ENCODE results near the gene IKZF2.

IKZF2 gene

DNA sequence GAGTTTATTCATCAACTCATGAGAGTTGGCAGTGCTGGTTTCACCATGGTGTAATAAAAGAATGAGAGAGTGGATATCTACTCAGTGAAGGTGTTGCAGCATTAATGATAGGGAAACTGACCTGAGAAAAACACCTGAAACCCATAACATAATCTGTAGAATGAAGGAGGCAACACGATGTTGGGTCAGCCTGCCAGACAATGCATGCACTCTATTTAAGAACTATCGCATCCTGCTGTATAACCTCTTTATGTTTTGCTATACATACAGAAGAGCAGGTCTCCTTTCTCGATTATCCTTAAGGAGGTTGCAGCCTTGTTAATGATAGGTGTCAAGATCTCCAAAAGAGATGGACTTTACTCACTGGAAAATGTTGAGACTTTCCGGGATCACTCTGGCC is 65.9 kb downstream of the IKZF2 start:
- no peaks in the 10 kb centered on the region for H3K36me3 ChIP-seq (ENCODE audit: control insufficient read depth in 1 of 2, insufficient read depth in 2 of 2, low read length in 2 of 2)
- peaks cover 6 to 9% of the 10 kb centered on the region in 2 donors for H3K4me1 ChIP-seq (ENCODE audit: control insufficient read depth in 1 of 2, insufficient read depth in 2 of 2, low read length in 2 of 2)
- no peak overlapping the region for H3K9ac ChIP-seq (ENCODE audit: low read depth in 1 of 2, low read length in 2 of 2)
- H3K9me3 ChIP-seq (ENCODE audit: control insufficient read depth in 1 of 2, low read length in 2 of 2), result no peaks in the 10 kb centered on the region
- no peak overlapping the region for H3K4me3 ChIP-seq (ENCODE audit: low read depth in 1 of 2, low read length in 2 of 2)
- no peaks in the 10 kb centered on the region for H3K27me3 ChIP-seq (ENCODE audit: control insufficient read depth in 1 of 2, insufficient read depth in 2 of 2, low read length in 2 of 2)
- no peak overlapping the region for H3K27ac ChIP-seq (ENCODE audit: low read depth, low read length)

DNA sequence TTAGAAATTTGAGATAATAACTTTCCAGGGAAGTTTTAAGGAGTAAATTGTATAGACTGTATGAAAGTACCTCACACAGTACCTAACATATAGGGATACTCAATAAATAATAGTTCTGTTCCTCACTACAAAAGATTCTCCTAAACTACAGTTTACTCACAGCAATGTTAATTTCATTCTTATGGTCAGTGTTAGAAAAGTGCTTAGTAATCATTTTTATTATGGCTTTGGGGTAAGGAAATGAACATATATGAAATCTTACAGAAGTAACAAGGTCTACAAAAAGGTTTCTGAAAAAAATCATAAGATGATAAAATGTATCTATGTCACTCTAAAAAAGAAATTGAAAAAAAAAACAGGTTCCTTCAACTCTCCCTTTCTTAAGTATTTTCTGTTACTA is 67.2 kb downstream of the IKZF2 start:
- Histone ChIP-seq H3K9ac (ENCODE audit: low read depth in 1 of 2, low read length in 2 of 2) (no peak overlapping the region), H3K9me3 (ENCODE audit: control insufficient read depth in 1 of 2, low read length in 2 of 2) (no peaks in the 10 kb centered on the region), H3K4me1 (ENCODE audit: control insufficient read depth in 1 of 2, insufficient read depth in 2 of 2, low read length in 2 of 2) (peaks cover 6 to 9% of the 10 kb centered on the region in 2 donors), H3K36me3 (ENCODE audit: control insufficient read depth in 1 of 2, insufficient read depth in 2 of 2, low read length in 2 of 2) (no peaks in the 10 kb centered on the region), H3K27ac (ENCODE audit: low read depth, low read length) (no peak overlapping the region), H3K4me3 (ENCODE audit: low read depth in 1 of 2, low read length in 2 of 2) (no peak overlapping the region), H3K27me3 (ENCODE audit: control insufficient read depth in 1 of 2, insufficient read depth in 2 of 2, low read length in 2 of 2) (no peaks in the 10 kb centered on the region)

DNA sequence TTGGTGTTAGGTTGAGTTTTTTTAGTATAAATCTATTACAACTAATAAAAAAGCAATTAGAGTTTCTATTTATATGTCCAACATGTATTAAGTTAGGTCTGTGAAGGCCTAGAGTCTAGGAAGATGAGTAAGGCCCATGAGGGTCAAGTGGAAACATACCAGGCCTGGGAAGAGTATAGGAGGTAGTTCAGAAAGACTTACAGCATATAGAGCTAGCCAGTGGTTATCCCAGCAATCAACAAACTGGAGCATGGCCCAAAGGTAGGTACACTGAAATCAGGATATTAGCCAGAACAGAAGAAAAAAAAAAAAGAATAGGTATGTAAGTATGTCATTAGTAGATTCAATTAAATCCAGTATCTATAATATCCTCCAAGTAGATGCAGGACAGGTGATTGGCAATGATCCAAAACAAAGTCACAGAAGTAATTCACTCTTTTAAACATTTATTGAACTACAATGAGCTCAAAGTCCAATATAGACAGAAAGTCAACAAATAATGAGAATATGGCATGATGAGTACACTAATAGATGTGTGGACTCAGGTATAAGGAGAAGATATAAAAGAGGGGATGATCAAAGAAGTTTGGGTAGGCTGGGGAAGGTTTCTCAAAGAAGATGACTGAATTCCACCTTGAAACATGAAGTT is 70.3 kb downstream of the IKZF2 start:
- Histone ChIP-seq H3K27me3 (ENCODE audit: control insufficient read depth in 1 of 2, insufficient read depth in 2 of 2, low read length in 2 of 2) (no peaks in the 10 kb centered on the region), H3K4me3 (ENCODE audit: low read depth in 1 of 2, low read length in 2 of 2) (no peak overlapping the region), H3K36me3 (ENCODE audit: control insufficient read depth in 1 of 2, insufficient read depth in 2 of 2, low read length in 2 of 2) (no peaks in the 10 kb centered on the region), H3K4me1 (ENCODE audit: control insufficient read depth in 1 of 2, insufficient read depth in 2 of 2, low read length in 2 of 2) (peaks cover 6 to 9% of the 10 kb centered on the region in 2 donors), H3K9me3 (ENCODE audit: control insufficient read depth in 1 of 2, low read length in 2 of 2) (no peaks in the 10 kb centered on the region), H3K27ac (ENCODE audit: low read depth, low read length) (no peak overlapping the region), H3K9ac (ENCODE audit: low read depth in 1 of 2, low read length in 2 of 2) (no peak overlapping the region)

DNA sequence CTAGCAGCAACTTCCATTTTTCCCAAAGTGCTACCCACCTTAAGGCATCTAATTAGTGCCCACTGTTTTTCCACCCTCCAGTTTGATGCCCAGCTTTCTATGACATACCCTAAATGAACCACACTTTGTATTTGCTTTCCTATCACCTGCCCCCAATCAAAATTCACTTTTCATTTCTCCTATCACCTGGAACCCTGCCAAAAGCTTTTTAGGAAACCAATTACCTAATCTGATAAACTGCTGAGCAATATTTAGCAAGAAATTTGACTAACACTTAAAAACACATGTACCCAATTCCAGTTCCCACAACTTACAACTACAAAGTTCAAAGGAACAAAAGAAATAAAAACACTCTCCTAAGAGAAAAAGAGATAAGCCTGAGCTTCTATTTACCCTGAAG is 71.7 kb downstream of the IKZF2 start:
- no peak overlapping the region for H3K4me3 ChIP-seq (ENCODE audit: low read depth in 1 of 2, low read length in 2 of 2)
- H3K27ac ChIP-seq (ENCODE audit: low read depth, low read length), result no peak overlapping the region
- H3K4me1 ChIP-seq (ENCODE audit: control insufficient read depth in 1 of 2, insufficient read depth in 2 of 2, low read length in 2 of 2), result peaks cover 4 to 6% of the 10 kb centered on the region in 2 donors
- H3K36me3 ChIP-seq (ENCODE audit: control insufficient read depth in 1 of 2, insufficient read depth in 2 of 2, low read length in 2 of 2), result no peaks in the 10 kb centered on the region
- no peaks in the 10 kb centered on the region for H3K27me3 ChIP-seq (ENCODE audit: control insufficient read depth in 1 of 2, insufficient read depth in 2 of 2, low read length in 2 of 2)
- H3K9me3 ChIP-seq (ENCODE audit: control insufficient read depth in 1 of 2, low read length in 2 of 2), result no peaks in the 10 kb centered on the region
- H3K9ac ChIP-seq (ENCODE audit: low read depth in 1 of 2, low read length in 2 of 2), result no peak overlapping the region

DNA sequence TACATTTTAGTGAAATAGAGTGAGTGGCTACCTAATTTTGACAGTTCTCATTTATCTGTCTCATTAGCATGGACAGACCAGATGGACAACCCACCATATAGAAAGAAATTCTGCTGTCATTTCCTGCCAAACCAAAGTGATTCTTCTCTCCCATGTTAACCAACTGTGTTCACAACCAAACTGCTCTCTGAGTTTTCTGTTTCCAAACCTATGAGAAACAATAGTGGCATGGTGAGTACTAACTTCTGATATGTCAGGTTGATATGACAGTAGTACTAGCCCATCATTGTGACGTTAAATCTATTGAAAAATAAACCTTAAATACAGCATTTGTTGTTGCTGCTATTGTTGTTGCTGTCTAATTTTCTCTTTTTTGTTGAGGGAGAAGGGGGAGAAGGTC is 72.7 kb downstream of the IKZF2 start:
- Histone ChIP-seq H3K9me3 (ENCODE audit: control insufficient read depth in 1 of 2, low read length in 2 of 2) (no peaks in the 10 kb centered on the region), H3K27ac (ENCODE audit: low read depth, low read length) (no peak overlapping the region), H3K36me3 (ENCODE audit: control insufficient read depth in 1 of 2, insufficient read depth in 2 of 2, low read length in 2 of 2) (no peaks in the 10 kb centered on the region), H3K4me1 (ENCODE audit: control insufficient read depth in 1 of 2, insufficient read depth in 2 of 2, low read length in 2 of 2) (peaks cover 4 to 6% of the 10 kb centered on the region in 2 donors), H3K4me3 (ENCODE audit: low read depth in 1 of 2, low read length in 2 of 2) (no peak overlapping the region), H3K27me3 (ENCODE audit: control insufficient read depth in 1 of 2, insufficient read depth in 2 of 2, low read length in 2 of 2) (no peaks in the 10 kb centered on the region), H3K9ac (ENCODE audit: low read depth in 1 of 2, low read length in 2 of 2) (no peak overlapping the region)

DNA sequence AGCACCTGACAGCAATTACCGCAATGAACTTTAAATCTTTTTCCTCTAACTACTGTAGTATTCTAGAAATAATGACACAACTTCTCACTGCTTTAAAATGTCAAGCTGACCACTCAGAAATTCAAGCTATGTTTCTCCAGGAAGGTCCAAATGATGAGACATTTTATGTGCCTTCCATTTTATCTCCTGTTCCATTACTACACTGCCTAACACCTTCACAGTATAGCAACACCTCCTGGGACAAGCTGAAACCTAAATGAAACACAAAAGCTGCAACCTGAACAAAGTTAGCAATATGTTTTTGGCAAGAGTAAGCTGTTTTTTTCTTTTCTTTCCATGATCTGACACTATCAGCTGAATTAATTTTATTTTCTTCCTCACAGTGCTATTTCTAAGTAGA is 81.9 kb downstream of the IKZF2 start:
- H3K27ac ChIP-seq (ENCODE audit: low read depth, low read length), result no peak overlapping the region
- H3K4me1 ChIP-seq (ENCODE audit: control insufficient read depth in 1 of 2, insufficient read depth in 2 of 2, low read length in 2 of 2), result peaks cover 0 to 8% of the 10 kb centered on the region in 2 donors
- no peak overlapping the region for H3K4me3 ChIP-seq (ENCODE audit: low read depth in 1 of 2, low read length in 2 of 2)

DNA sequence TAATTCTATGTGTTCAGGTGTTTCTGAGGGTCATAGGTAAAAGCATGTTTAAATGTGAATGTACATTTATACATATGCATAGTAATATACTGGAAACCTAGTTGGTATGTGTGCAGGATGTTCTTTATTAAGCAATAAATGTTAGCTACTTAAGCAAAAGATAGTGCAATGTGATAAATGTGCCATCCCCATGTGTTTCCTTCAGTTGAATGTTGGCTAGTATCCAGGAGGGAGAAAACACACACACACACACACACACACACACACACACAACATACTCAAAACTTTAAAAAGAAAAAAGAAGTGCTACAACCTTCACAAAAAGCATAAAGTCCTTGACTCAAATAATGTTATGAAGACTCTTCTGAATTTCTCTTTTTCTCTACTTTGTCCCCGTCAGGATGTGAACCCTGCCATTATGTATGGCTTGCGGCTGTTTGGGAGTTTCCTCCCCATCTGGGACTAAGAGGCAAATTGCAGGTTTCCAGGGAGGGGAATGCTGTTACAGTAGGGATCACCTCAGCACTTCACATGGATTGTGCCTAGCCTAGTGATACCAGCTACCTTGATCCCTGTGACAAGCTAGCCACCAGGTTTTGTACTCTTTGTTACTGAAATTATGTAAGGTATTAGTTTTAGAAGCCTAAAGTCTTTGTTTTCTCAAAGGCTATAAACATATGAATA is 82.6 kb downstream of the IKZF2 start:
- peaks cover 0 to 8% of the 10 kb centered on the region in 2 donors for H3K4me1 ChIP-seq (ENCODE audit: control insufficient read depth in 1 of 2, insufficient read depth in 2 of 2, low read length in 2 of 2)
- no peaks in the 10 kb centered on the region for H3K27me3 ChIP-seq (ENCODE audit: control insufficient read depth in 1 of 2, insufficient read depth in 2 of 2, low read length in 2 of 2)
- no peaks in the 10 kb centered on the region for H3K9me3 ChIP-seq (ENCODE audit: control insufficient read depth in 1 of 2, low read length in 2 of 2)
- no peaks in the 10 kb centered on the region for H3K36me3 ChIP-seq (ENCODE audit: control insufficient read depth in 1 of 2, insufficient read depth in 2 of 2, low read length in 2 of 2)
- no peak overlapping the region for H3K4me3 ChIP-seq (ENCODE audit: low read depth in 1 of 2, low read length in 2 of 2)
- H3K27ac ChIP-seq (ENCODE audit: low read depth, low read length), result no peak overlapping the region
- H3K9ac ChIP-seq (ENCODE audit: low read depth in 1 of 2, low read length in 2 of 2), result no peak overlapping the region

More for the DNA sequence above, 81.9 kb downstream of the IKZF2 start:
- Histone ChIP-seq H3K9ac (ENCODE audit: low read depth in 1 of 2, low read length in 2 of 2) (no peak overlapping the region), H3K27me3 (ENCODE audit: control insufficient read depth in 1 of 2, insufficient read depth in 2 of 2, low read length in 2 of 2) (no peaks in the 10 kb centered on the region), H3K36me3 (ENCODE audit: control insufficient read depth in 1 of 2, insufficient read depth in 2 of 2, low read length in 2 of 2) (no peaks in the 10 kb centered on the region), H3K9me3 (ENCODE audit: control insufficient read depth in 1 of 2, low read length in 2 of 2) (no peaks in the 10 kb centered on the region)

DNA sequence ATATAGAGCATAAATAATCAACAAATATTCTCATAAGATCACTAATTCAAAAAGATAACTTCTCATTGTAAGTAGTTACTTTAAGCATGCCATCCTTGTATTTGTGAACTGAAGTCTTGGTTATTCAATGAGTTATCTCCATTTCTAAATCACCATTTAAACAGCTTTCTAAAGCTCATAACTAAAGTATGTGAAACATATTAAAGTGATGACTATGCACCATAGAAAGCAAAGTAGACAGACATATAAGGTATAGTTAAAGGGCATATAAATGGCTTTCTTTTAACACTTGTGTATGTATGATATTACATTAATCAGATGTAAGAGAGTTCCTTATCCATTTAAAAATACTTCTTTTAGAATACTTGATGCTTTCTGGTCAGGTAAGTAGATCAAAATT is 83.5 kb downstream of the IKZF2 start:
- Histone ChIP-seq H3K4me3 (ENCODE audit: low read depth in 1 of 2, low read length in 2 of 2) (no peak overlapping the region), H3K36me3 (ENCODE audit: control insufficient read depth in 1 of 2, insufficient read depth in 2 of 2, low read length in 2 of 2) (no peaks in the 10 kb centered on the region), H3K27me3 (ENCODE audit: control insufficient read depth in 1 of 2, insufficient read depth in 2 of 2, low read length in 2 of 2) (no peaks in the 10 kb centered on the region), H3K9me3 (ENCODE audit: control insufficient read depth in 1 of 2, low read length in 2 of 2) (no peaks in the 10 kb centered on the region), H3K9ac (ENCODE audit: low read depth in 1 of 2, low read length in 2 of 2) (no peak overlapping the region), H3K27ac (ENCODE audit: low read depth, low read length) (no peak overlapping the region), H3K4me1 (ENCODE audit: control insufficient read depth in 1 of 2, insufficient read depth in 2 of 2, low read length in 2 of 2) (peaks cover 0 to 8% of the 10 kb centered on the region in 2 donors)

DNA sequence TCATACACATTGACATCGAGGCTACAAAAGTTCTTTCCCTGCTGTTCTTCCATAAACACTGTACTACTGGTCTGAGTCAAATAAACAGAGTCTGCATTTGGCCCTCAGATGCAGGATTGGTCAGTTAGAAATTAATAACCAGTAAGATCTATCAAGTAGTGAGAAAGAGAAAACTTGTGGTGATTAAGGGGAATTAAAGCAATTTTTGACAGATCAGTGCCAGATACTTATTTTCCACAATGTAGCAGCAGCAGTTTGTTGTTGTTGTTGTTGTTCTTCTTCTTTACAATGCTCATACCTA is 85.0 kb downstream of the IKZF2 start:
- Histone ChIP-seq H3K4me1 (ENCODE audit: control insufficient read depth in 1 of 2, insufficient read depth in 2 of 2, low read length in 2 of 2) (peaks cover 0 to 8% of the 10 kb centered on the region in 2 donors), H3K9ac (ENCODE audit: low read depth in 1 of 2, low read length in 2 of 2) (no peak overlapping the region), H3K27me3 (ENCODE audit: control insufficient read depth in 1 of 2, insufficient read depth in 2 of 2, low read length in 2 of 2) (no peaks in the 10 kb centered on the region), H3K36me3 (ENCODE audit: control insufficient read depth in 1 of 2, insufficient read depth in 2 of 2, low read length in 2 of 2) (no peaks in the 10 kb centered on the region), H3K4me3 (ENCODE audit: low read depth in 1 of 2, low read length in 2 of 2) (no peak overlapping the region), H3K27ac (ENCODE audit: low read depth, low read length) (no peak overlapping the region), H3K9me3 (ENCODE audit: control insufficient read depth in 1 of 2, low read length in 2 of 2) (no peaks in the 10 kb centered on the region)

DNA sequence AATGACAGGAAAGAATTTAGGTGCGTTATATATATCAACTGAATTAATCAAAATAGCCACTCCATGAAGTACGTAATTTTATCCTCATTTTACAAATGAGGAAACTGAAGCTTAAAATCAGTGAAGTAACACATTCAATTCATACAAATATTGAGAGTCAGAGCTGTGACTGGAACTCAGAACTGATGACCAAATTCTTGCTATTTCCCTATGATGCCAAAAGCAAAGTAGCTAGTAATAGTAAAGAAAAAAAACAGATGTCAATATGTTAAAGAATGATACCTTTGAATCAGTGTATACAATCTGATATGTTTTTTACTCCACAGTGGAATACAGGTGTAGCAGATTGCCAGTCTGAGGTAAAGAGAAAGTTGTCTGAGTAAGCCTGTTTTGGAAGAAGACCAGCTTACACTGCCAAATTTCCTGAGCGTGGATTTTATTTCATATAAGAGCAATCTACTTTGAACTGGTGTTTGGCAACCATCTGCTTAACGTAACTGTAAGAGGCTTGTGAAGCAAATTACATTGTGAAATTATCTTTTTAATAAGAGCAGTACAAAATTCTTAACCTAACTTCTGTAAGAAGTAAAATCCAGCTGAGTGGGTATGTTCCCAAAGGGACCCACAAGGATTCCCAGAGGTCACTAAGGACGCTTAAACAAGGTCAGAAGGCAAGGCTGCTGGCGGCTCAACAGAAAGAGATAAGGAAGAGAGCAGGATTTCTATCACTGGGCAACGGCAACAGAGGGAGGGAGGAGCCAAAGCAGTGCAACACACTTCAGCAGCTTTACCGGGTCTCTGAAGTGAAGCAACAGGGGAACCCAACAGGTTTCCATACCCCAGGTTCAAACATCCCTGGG is 85.6 kb downstream of the IKZF2 start:
- H3K9ac ChIP-seq (ENCODE audit: low read depth in 1 of 2, low read length in 2 of 2), result no peak overlapping the region
- H3K36me3 ChIP-seq (ENCODE audit: control insufficient read depth in 1 of 2, insufficient read depth in 2 of 2, low read length in 2 of 2), result no peaks in the 10 kb centered on the region
- peaks cover 0 to 8% of the 10 kb centered on the region in 2 donors for H3K4me1 ChIP-seq (ENCODE audit: control insufficient read depth in 1 of 2, insufficient read depth in 2 of 2, low read length in 2 of 2)
- no peak overlapping the region for H3K4me3 ChIP-seq (ENCODE audit: low read depth in 1 of 2, low read length in 2 of 2)
- no peaks in the 10 kb centered on the region for H3K9me3 ChIP-seq (ENCODE audit: control insufficient read depth in 1 of 2, low read length in 2 of 2)
- H3K27me3 ChIP-seq (ENCODE audit: control insufficient read depth in 1 of 2, insufficient read depth in 2 of 2, low read length in 2 of 2), result no peaks in the 10 kb centered on the region
- no peak overlapping the region for H3K27ac ChIP-seq (ENCODE audit: low read depth, low read length)
